T follicular helper cell (primary cell): ENCODE measurements around the gene XYLT1.

Source experiments
- DNase-seq: peaks from one replicate; pipeline ENCODE4 v3.0.0-alpha.2; 2020; ENCODE audit warnings: low read depth

Gene XYLT1

DNA sequence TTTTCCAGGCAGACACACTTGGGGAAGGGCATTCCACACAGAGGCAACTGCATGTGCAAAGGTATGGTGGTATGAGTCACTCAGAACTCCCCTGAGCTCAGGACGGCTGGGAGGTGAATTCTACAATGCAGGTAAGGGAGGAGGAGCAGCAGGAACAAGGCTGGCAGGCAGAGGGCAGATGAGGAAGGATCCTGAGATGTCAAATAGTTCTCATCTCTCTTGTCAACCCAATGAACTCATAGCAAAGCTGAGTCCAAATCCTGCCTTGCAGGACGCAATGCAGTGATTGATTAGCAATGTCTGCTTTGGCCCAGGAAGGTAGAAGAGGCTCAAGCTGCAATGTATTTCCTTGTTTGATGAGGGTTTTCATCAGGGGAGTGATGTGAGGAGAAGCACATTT, 243.5 kb downstream of the XYLT1 start:
- no peak for DNase-seq

DNA sequence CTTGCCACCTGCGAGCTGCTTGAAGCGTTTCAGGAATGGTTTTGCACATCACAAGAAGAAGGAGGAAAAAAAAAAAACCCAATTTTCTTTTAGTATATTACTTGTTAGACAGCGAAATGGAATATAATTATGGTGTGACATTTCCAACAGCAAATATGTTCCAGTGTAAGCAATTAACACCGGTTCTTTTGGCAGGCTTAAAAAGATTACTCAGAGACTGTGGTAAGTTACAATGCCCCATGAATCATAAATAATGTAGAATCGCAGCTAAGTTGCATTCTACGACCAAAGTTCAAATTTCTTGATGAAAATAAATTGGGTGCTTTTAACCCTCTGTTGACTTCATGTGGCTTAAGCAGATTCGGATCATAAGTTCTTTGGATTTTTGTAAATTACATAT, 245.2 kb downstream of the XYLT1 start:
- no peak for DNase-seq

DNA sequence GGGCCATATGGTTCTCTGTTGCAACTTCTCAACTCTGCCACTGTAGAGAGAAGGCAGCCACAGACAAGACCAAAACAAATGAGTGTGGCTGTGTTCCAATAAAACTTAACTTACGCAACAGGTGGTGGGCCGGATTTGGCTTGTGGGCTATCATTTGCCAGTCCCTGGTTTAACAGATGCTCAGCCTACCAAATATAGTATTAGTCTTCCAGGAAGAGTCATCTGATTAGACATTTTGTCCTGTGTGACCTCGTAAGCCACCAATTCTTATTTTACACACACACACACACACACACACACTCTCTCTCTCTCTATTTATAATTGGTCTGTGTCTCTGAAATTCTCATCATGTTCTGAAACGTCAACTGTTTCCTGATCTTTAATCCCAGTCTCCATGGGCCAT, 245.9 kb downstream of the XYLT1 start:
- DNase-seq: no peak

DNA sequence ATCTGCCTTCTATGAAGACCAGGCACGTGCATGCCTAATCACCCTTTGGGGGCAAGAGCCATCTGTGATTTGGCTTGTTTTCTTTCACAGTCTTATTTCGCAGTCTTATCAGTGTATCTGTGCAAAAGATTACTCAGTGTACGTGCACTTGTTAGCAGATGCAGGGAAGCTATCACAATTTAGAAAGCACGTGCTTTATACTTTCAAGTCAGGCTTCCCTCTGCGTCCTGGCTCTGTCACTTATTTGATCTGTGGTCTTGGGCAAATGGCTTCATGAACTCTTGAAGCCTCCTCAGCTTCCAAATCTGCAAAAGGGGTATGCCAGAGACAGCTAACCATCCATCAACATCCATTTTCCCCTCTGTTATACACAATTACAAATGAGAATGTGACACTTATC, 246.4 kb downstream of the XYLT1 start:
- DNase-seq: no peak

- no peak for DNase-seq
These were observed 247.2 kb downstream of the XYLT1 start for GRCh38 chr16:17223576-17223975.

GRCh38 chr16:17222871-17223401, 247.8 kb downstream of the XYLT1 start:
- no peak for DNase-seq

DNA sequence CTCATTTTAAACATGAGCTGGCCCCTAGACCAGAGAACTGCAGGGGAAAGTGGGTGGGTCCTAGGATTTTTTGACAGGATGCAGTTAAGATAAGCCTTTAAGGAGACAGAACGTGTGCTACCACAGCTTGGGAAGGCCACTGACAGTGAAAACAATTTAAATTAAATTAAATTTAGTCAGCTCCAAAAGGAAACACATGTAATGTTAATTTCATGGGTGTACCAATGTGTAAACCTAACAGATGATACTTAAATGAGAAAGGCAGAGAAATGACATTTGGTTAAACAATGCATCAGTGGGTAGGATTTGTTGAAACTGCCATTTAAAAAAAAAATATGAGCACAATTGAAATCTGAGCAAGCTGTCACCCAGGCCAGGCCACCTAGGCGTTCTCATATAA, 250.8 kb downstream of the XYLT1 start:
- no peak for DNase-seq

- no peak for DNase-seq
These were observed 254.8 kb downstream of the XYLT1 start for GRCh38 chr16:17215936-17216335.

GRCh38 chr16:17215306-17215705, 255.5 kb downstream of the XYLT1 start:
- no peak for DNase-seq

- DNase-seq: no peak
These were observed 256.8 kb downstream of the XYLT1 start for GRCh38 chr16:17213974-17214373.

DNA sequence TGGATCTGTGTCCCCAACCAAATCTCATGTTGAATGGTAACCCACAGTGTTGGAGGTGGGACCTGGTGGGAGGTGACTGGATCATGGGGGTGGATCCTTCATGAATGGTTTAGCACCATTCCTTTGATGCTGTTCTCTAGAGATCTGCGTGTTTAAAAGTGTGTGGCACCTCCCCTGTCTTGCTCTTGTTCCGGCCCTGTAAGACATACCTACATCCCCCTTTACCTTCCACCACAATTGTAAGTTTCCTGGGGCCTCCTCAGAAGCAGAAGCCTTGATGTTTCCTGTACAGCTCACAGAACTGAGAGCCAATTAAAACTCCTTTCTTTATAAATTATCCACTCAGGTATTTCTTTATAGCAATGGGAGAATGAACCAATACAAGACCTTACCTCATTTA, 257.7 kb downstream of the XYLT1 start:
- DNase-seq: no peak

DNA sequence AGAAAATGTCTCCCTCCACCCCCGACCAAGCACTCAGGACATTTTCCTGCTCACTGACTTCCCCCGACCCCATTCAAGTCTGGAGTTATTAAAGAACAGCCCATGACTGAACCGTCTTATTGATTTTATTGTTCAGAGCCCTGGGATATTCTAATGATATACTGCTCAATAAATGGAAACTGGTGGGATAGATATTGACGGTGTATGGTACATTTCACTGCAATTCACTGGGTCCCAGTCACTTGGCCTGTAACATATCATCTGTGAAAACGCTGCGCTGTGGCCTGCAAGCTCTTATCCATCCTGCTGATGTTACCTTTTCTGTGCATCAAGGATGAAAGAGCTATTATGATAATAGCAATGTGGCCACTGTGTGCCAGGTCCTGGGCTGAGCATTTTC, 258.2 kb downstream of the XYLT1 start:
- no peak for DNase-seq

- peak; percentile 3 for DNase-seq
These were observed 259.0 kb downstream of the XYLT1 start for GRCh38 chr16:17211797-17212196.

GRCh38 chr16:17206712-17207111, 264.0 kb downstream of the XYLT1 start:
- DNase-seq: no peak

- no peak for DNase-seq
These were observed 265.2 kb downstream of the XYLT1 start for GRCh38 chr16:17205279-17206211.

- DNase-seq: no peak
These were observed 266.1 kb downstream of the XYLT1 start for GRCh38 chr16:17204644-17205043.

DNA sequence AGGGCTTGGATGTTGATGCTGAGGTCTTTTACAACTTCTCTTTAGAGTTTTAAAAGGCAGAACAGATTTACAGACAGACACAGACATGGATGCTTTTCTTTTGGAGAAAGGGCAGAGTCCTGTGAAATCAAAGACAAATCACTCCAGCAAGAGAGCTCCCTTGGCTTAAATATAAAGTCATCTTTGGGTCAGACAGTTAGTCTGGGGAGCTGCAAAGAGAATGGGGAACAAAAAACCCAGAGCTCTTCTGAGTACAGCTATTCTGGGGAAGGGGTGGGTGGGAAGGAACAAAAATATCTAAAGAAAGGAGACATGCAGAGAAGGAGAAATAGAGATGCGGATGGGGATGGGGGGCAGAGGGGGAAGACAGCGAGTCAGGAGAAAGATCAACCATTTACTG, 266.6 kb downstream of the XYLT1 start:
- no peak for DNase-seq

DNA sequence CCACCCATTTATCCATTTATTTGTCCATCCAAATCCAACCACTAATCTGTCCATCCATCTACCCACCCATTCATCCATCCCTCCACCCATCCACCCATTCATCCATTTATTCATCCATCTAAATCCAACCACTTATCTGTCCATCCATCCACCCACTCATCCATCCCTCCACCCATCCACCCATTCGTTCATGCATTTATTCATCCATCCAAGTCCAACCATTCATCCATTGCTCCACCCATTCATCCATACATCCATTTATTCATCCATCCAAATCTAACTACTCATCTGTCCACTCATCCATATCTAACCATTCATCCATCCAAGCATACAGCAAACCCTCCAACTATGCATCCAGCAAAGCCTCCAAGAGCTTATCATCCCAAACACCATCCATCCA, 267.3 kb downstream of the XYLT1 start:
- no peak for DNase-seq

- DNase-seq: no peak
These were observed 271.6 kb downstream of the XYLT1 start for GRCh38 chr16:17199135-17199534.

- no peak for DNase-seq
These were observed 274.2 kb downstream of the XYLT1 start for GRCh38 chr16:17196526-17196925.

GRCh38 chr16:17194190-17194780, 276.5 kb downstream of the XYLT1 start:
- peak; percentile 20 for DNase-seq

- no peak for DNase-seq
These were observed 277.1 kb downstream of the XYLT1 start for GRCh38 chr16:17193566-17194100.

- DNase-seq: no peak
These were observed 286.7 kb downstream of the XYLT1 start for GRCh38 chr16:17184026-17184425.
